GM23338 (cell line): ENCODE data around the gene PPARD. TPM values are rescaled to one million over a fixed set of nuclear protein-coding genes. Genes with fewer than 3 reads are reported as not detected.

Experiments used
- ATAC-seq: fragments of 200-7000 bp; cut with Tn5 transposase; 3 replicates; pipeline ENCODE4 v1.9.1; 2020
- DNase-seq: peaks from one replicate; pipeline ENCODE4 v3.0.0-alpha.2; 2015; ENCODE audit warnings: low spot score
- H2AFZ ChIP-seq: fragments of 200-600 bp; sonication (generic); 2 replicates; pipeline ENCODE4 v1.8.0; 2016; ENCODE audit warnings: antibody characterized with exemption, mild to moderate bottlenecking, moderate library complexity
- H3F3A ChIP-seq: fragments of 200-600 bp; sonication (generic); replicated peaks from 2 replicates; pipeline ENCODE4 v1.8.0; 2017; ENCODE audit warnings: antibody characterized with exemption, mixed run types, low read depth
- H3K27ac ChIP-seq: fragments of 200-600 bp; sonication (generic); 2 replicates; pipeline ENCODE4 v1.6.1; 2016; ENCODE audit warnings: low read depth
- H3K27me3 ChIP-seq: fragments of 200-600 bp; sonication (generic); 2 replicates; pipeline ENCODE4 v1.8.0; 2016; ENCODE audit warnings: mild to moderate bottlenecking, mixed run types, moderate library complexity; ENCODE audit not compliant: insufficient read depth
- H3K36me3 ChIP-seq: fragments of 200-600 bp; sonication (generic); 2 replicates; pipeline ENCODE4 v1.8.0; 2016; ENCODE audit warnings: mild to moderate bottlenecking; ENCODE audit not compliant: insufficient read depth
- H3K4me1 ChIP-seq: fragments of 200-600 bp; sonication (generic); 2 replicates; pipeline ENCODE4 v1.8.0; 2016; ENCODE audit warnings: mild to moderate bottlenecking, moderate library complexity; ENCODE audit not compliant: insufficient read depth
- H3K4me2 ChIP-seq: fragments of 200-600 bp; sonication (generic); 2 replicates; pipeline ENCODE4 v1.7.1; 2017; ENCODE audit warnings: mixed run types
- H3K4me3 ChIP-seq: fragments of 200-600 bp; sonication (generic); 2 replicates; pipeline ENCODE4 v1.6.1; 2016; ENCODE audit warnings: mixed run types
- H3K79me2 ChIP-seq: fragments of 200-600 bp; sonication (generic); replicated peaks from 2 replicates; pipeline ENCODE4 v1.8.0; 2017; ENCODE audit warnings: mild to moderate bottlenecking; ENCODE audit not compliant: insufficient read depth
- H3K9me2 ChIP-seq: fragments of 200-600 bp; sonication (generic); 2 replicates; pipeline ENCODE4 v1.8.0; 2017; ENCODE audit not compliant: insufficient read depth
- H4K20me1 ChIP-seq: fragments of 200-600 bp; sonication (generic); replicated peaks from 2 replicates; pipeline ENCODE4 v1.8.0; 2017; ENCODE audit warnings: mild to moderate bottlenecking; ENCODE audit not compliant: insufficient read depth
- H3K27ac Mint-ChIP-seq: 2 replicates; pipeline ENCODE4 v1.8.0; 2020; ENCODE audit warnings: inconsistent platforms, mild to moderate bottlenecking, moderate library complexity, mixed read lengths
- H3K27me3 Mint-ChIP-seq: 3 replicates; pipeline ENCODE4 v1.8.0; 2022; ENCODE audit warnings: low read depth, mild to moderate bottlenecking, moderate library complexity, mixed read lengths, inconsistent platforms; ENCODE audit not compliant: insufficient read depth, poor library complexity
- H3K36me3 Mint-ChIP-seq: 3 replicates; pipeline ENCODE4 v1.8.0; 2021; ENCODE audit warnings: low read depth, mild to moderate bottlenecking, inconsistent platforms, moderate library complexity, mixed read lengths
- H3K4me1 Mint-ChIP-seq: 3 replicates; pipeline ENCODE4 v1.8.0; 2020; ENCODE audit warnings: mild to moderate bottlenecking, inconsistent platforms, mixed read lengths
- H3K4me3 Mint-ChIP-seq: 3 replicates; pipeline ENCODE4 v1.8.0; 2021; ENCODE audit warnings: moderate library complexity, mild to moderate bottlenecking, inconsistent platforms, mixed read lengths
- H3K9me3 Mint-ChIP-seq: 3 replicates; pipeline ENCODE4 v1.8.0; 2020; ENCODE audit warnings: moderate library complexity, mild to moderate bottlenecking, inconsistent platforms, mixed read lengths
- CREB1 ChIP-seq: fragments of 250-450 bp; sonication (Bioruptor Pico); IDR thresholded peaks from 2 replicates; pipeline ENCODE4 v1.5.0; 2020; ENCODE audit warnings: low read depth, mild to moderate bottlenecking, moderate library complexity
- CTCF ChIP-seq, 2 experiments: fragments of 200-600 bp in 1 of 2; sonication (generic) in 1 of 2; conservative IDR thresholded peaks; 2 replicates each; pipeline versions ENCODE4 v1.5.1 to v1.6.1; 2016 to 2017; ENCODE audit warnings: antibody characterized with exemption in 2 of 2, low read depth in 2 of 2, mild to moderate bottlenecking in 2 of 2, moderate library complexity in 1 of 2
- ETS1 ChIP-seq: IDR thresholded peaks from 2 replicates; pipeline ENCODE4 v1.6.1; 2016; ENCODE audit warnings: antibody characterized with exemption
- EZH2 ChIP-seq: fragments of 200-600 bp; sonication (generic); IDR thresholded peaks from one replicate; pipeline ENCODE4 v1.8.0; 2017; ENCODE audit warnings: antibody characterized with exemption, mild to moderate bottlenecking, low read depth; ENCODE audit not compliant: unreplicated experiment
- EZH2phosphoT487 ChIP-seq: fragments of 200-600 bp; sonication (generic); IDR thresholded peaks from one replicate; pipeline ENCODE4 v1.8.1; 2018; ENCODE audit warnings: antibody characterized with exemption; ENCODE audit not compliant: unreplicated experiment
- JUNB ChIP-seq: IDR thresholded peaks from one replicate; pipeline ENCODE4 v1.6.1; 2016; ENCODE audit warnings: antibody characterized with exemption; ENCODE audit not compliant: unreplicated experiment
- NANOG ChIP-seq: IDR thresholded peaks from 2 replicates; pipeline ENCODE4 v1.6.1; 2016; ENCODE audit warnings: antibody characterized with exemption, borderline replicate concordance
- POLR2AphosphoS5 ChIP-seq: IDR thresholded peaks from 2 replicates; pipeline ENCODE4 v1.6.1; 2016; ENCODE audit warnings: antibody characterized with exemption, low read depth
- REST ChIP-seq: IDR thresholded peaks from one replicate; pipeline ENCODE4 v1.6.1; 2018; ENCODE audit warnings: antibody characterized with exemption; ENCODE audit not compliant: unreplicated experiment
- STAT1 ChIP-seq: IDR thresholded peaks from one replicate; pipeline ENCODE4 v1.6.1; 2016; ENCODE audit warnings: antibody characterized with exemption; ENCODE audit not compliant: unreplicated experiment
- ZNF114 ChIP-seq: fragments of 250-450 bp; sonication (Bioruptor Pico); IDR thresholded peaks from 2 replicates; pipeline ENCODE4 v1.5.0; 2020; ENCODE audit warnings: mild to moderate bottlenecking, moderate library complexity
- ZNF331 ChIP-seq: fragments of 250-450 bp; sonication (Bioruptor Pico); IDR thresholded peaks from 2 replicates; pipeline ENCODE4 v1.5.0; 2020; ENCODE audit warnings: low read depth, mild to moderate bottlenecking, moderate library complexity
- ZNF462 ChIP-seq: fragments of 250-450 bp; sonication (Bioruptor Pico); IDR thresholded peaks from 2 replicates; pipeline ENCODE4 v1.5.0; 2020; ENCODE audit warnings: mild to moderate bottlenecking, moderate library complexity
- polyA plus RNA-seq: library from polyadenylated mRNA; unstranded; fragments of >200 nt; fragmentation: Nextera tagmentation; extraction: Ambion mirVana; gene quantifications from 2 replicates; pipeline ENCODE4 v1.2.1, GENCODE V29; 2016
- total RNA-seq: library from RNA; depleted of rRNA; stranded (reverse); fragments of >200 nt; shearing (Covaris generic); gene quantifications from 2 replicates; pipeline ENCODE4 v1.2.3, GENCODE V29; 2014

PPARD gene
- total and polyA plus RNA-seq, 2 experiments from 2014 or later, result 5.1 to 9.7 TPM

GRCh38 chr6:35441642-35442041 lies 99.3 kb downstream of the PPARD start (continued):
- TF ChIP-seq JUNB (no peak), ZNF114 (no peak), STAT1 (no peak)

GRCh38 chr6:35442693-35443092 lies 100.3 kb downstream of the PPARD start:
- no peak for DNase-seq
- Histone ChIP-seq H3K4me2 (no peak overlapping the region), H4K20me1 (no peaks in the 10 kb centered on the region), H3K4me3 (no peak overlapping the region), H3F3A (no peaks in the 10 kb centered on the region), H3K4me1 (no peaks in the 10 kb centered on the region), H3K79me2 (no peaks in the 10 kb centered on the region), H2AFZ (no peak overlapping the region), H3K27ac (no peak overlapping the region), H3K27me3 (no peaks in the 10 kb centered on the region), H3K9me2 (no peaks in the 10 kb centered on the region), H3K36me3 (no peaks in the 10 kb centered on the region)
- Mint-ChIP-seq H3K36me3 (no peaks in the 10 kb centered on the region), H3K27me3 (peaks cover 10% of the 10 kb centered on the region), H3K9me3 (no peaks in the 10 kb centered on the region), H3K4me1 (no peaks in the 10 kb centered on the region), H3K4me3 (no peak overlapping the region), H3K27ac (no peak overlapping the region)
- TF ChIP-seq ETS1, result no peak
- TF ChIP-seq ZNF331 (CRISPR knock-in tag), result no peak
- TF ChIP-seq CTCF (conservative IDR thresholded peaks at IDR 0.05; ENCODE audit: low read depth in 2 of 2), result no peak
- TF ChIP-seq REST, result no peak
- TF ChIP-seq STAT1, result no peak
- no peak for TF ChIP-seq NANOG
- no peak for TF ChIP-seq EZH2
- TF ChIP-seq JUNB, result no peak
- no peak for TF ChIP-seq ZNF462
- TF ChIP-seq POLR2AphosphoS5, result no peak
- no peak for TF ChIP-seq CREB1
- no peak for TF ChIP-seq ZNF114
- TF ChIP-seq EZH2phosphoT487, result no peak
- ATAC-seq, result no peak
